Muscle layer of duodenum (tissue), 2 donors: ENCODE data around the gene ZFR2.

Experiments
- H3K27ac ChIP-seq: one replicate; pipeline ENCODE4 v1.7.0; 2013; ENCODE audit warnings: mild to moderate bottlenecking, low read length
- H3K27me3 ChIP-seq: one replicate; pipeline ENCODE4 v1.7.0; 2013; ENCODE audit warnings: low read depth, mild to moderate bottlenecking, control low read depth, low read length
- H3K36me3 ChIP-seq, 2 donors: one replicate each; pipeline ENCODE4 v1.7.0; 2013; ENCODE audit warnings: low read length in 2 of 2, control low read depth in 1 of 2, mild to moderate bottlenecking in 1 of 2; ENCODE audit not compliant: insufficient read depth in 2 of 2, control insufficient read depth in 1 of 2
- H3K4me1 ChIP-seq, 2 donors: one replicate each; pipeline ENCODE4 v1.7.0; 2013; ENCODE audit warnings: low read length in 2 of 2, mild to moderate bottlenecking in 2 of 2, control low read depth in 1 of 2, moderate library complexity in 1 of 2; ENCODE audit not compliant: insufficient read depth in 2 of 2, control insufficient read depth in 1 of 2
- H3K4me3 ChIP-seq, 2 donors: one replicate each; pipeline ENCODE4 v1.7.0; 2013; ENCODE audit warnings: low read length in 2 of 2, low read depth in 1 of 2, mild to moderate bottlenecking in 1 of 2
- H3K9me3 ChIP-seq, 2 donors: one replicate each; pipeline ENCODE4 v1.7.0; 2013; ENCODE audit warnings: low read length in 2 of 2, control low read depth in 1 of 2, mild to moderate bottlenecking in 1 of 2; ENCODE audit not compliant: control insufficient read depth in 1 of 2
- donor health status: healthy.

ZFR2 gene

DNA sequence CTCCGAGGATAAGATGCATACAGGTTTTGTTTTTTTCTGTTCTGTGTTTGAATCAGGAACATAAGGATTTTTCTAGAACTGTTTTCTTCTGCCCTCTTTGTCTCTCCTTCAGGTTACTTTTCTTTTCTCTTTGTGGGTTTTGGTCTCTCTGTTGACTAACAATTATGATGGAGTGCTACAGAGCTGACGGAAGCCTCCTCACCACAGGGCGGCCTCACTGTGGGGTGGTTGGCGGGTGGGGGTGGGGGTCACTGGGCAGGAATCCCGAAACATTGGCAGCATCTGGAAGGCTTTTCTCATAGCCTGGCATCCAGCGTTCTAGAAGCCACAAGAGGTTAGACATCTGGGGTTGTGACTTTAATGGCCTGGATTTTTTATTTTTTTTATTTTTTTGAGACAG is 70.7 kb downstream of the ZFR2 start:
- Histone ChIP-seq H3K27me3 (peaks cover 11% of the 10 kb centered on the region), H3K27ac (no peak overlapping the region)

DNA sequence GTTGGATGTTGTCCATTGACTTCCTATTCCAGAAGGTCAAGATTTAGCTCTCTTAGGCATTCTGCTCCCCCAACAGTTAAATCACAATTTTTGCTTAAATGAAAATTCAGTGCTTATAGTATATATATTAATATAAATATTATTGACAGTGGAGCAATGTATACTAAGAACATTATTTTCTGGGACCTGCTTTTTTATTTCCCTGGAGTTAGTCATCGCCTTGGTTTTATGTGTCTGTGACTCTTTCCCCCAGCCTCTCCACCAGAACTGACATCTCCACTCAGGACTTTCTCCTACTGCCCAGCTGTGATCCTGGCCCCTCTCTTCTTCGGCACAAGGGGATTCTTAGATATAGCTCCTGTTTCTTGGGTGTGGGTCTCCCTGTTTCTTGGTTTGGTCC is 72.5 kb downstream of the ZFR2 start:
- H3K4me3 ChIP-seq = no peak overlapping the region
- peaks cover 0 to 5% of the 10 kb centered on the region in 2 donors for H3K9me3 ChIP-seq
- H3K4me1 ChIP-seq = peaks cover 0 to 6% of the 10 kb centered on the region in 2 donors
- no peaks in the 10 kb centered on the region for H3K36me3 ChIP-seq
- peaks cover 9% of the 10 kb centered on the region for H3K27me3 ChIP-seq
- H3K27ac ChIP-seq = no peak overlapping the region

More for the DNA sequence above, 70.7 kb downstream of the ZFR2 start:
- H3K4me1 ChIP-seq = peaks cover 0 to 12% of the 10 kb centered on the region in 2 donors
- H3K4me3 ChIP-seq = no peak overlapping the region
- peaks cover 0 to 5% of the 10 kb centered on the region in 2 donors for H3K9me3 ChIP-seq
- H3K36me3 ChIP-seq = no peaks in the 10 kb centered on the region

DNA sequence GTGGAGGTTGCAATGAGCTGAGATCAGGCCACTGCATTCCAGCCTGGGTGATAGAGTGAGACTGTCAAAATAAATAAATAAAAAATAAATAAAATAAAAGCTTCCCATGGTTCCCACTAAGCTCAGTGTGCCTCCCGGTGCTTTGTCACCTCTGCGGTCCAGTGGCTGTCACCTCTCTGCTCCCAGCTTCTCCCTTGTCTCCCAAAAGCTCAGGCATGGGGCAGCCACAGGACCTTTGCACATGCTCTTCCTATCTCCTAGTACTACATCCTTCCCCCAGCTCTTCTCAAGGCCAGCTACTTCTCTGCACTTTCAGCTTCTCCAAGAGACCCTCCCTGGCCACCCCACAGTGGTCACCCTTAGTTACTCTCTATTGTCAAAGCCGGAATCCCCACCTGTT is 75.0 kb downstream of the ZFR2 start:
- no peaks in the 10 kb centered on the region for H3K4me1 ChIP-seq
- no peaks in the 10 kb centered on the region for H3K36me3 ChIP-seq
- peaks cover 0 to 5% of the 10 kb centered on the region in 2 donors for H3K9me3 ChIP-seq
- no peaks in the 10 kb centered on the region for H3K27me3 ChIP-seq
- no peak overlapping the region for H3K27ac ChIP-seq
- no peak overlapping the region for H3K4me3 ChIP-seq

DNA sequence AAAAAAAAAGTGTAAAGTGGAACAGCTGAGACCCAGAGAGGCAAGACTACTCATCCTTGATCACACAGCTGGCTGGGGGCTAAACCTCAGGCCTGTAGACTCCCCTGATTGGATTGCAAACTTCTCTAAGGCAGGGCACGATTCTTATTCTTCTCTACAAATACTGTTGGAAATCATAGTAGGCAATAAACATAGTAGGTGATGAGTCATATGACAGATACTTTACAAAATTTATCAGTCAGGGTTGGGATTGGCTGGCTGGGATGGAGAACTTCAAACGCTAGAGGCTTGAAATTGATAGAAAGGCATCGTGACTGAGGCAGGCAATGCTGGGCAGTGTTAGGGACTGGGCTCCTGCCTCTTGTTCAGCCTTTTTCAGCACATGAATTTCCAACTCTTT is 76.7 kb downstream of the ZFR2 start:
- no peak overlapping the region for H3K27ac ChIP-seq
- no peaks in the 10 kb centered on the region for H3K36me3 ChIP-seq
- no peak overlapping the region for H3K4me3 ChIP-seq
- H3K9me3 ChIP-seq = peaks cover 0 to 5% of the 10 kb centered on the region in 2 donors
- no peaks in the 10 kb centered on the region for H3K27me3 ChIP-seq
- H3K4me1 ChIP-seq = no peaks in the 10 kb centered on the region

DNA sequence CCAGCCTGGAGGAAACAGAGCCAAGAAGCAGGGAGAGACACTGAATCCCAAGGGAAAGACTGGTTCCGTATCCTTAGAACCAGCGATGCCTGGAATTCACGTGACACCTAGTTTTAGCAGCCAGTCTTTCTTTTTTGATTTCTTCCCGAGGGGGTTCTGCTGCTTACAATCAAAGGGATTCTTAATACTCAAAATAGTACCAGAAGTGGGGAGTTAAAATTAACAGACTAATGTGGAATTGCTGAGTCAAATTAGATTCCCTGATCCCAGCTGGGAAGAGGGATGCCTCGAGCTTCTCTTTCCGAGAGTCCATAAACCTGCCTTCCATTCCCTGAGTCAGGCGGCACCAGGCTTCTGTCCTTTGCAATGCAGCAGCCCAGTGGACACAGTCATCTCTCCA is 77.9 kb downstream of the ZFR2 start:
- no peak overlapping the region for H3K27ac ChIP-seq
- peaks cover 0 to 3% of the 10 kb centered on the region in 2 donors for H3K4me1 ChIP-seq
- no peaks in the 10 kb centered on the region for H3K9me3 ChIP-seq
- H3K4me3 ChIP-seq = no peak overlapping the region
- no peaks in the 10 kb centered on the region for H3K36me3 ChIP-seq
- H3K27me3 ChIP-seq = no peaks in the 10 kb centered on the region

DNA sequence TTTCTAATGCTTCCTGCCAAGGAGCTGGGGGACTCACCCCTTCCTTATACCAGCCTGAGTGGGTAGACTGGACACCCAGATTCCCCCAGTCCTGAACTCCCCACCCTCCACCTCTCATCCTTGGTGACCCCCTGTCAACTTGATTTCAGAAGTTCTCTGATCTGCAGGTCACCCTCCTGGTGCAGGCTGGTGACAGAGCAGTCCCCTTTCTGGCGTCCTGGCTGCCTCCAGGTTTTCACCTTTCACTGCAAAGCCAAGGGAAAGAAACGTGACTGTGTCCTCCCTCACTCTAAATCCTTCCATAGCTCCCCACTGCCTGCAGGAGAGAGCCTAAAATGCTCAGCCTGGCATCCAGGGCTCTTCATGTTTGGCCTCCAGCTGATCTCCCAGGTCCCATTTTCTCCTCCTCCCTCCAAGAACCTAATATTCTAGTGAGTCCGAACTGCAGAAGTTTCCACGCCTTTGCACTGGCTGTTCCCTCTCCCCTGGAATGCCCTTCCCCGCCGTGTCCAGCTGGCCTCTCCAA is 78.6 kb downstream of the ZFR2 start:
- Histone ChIP-seq H3K27me3 (no peaks in the 10 kb centered on the region), H3K9me3 (no peaks in the 10 kb centered on the region), H3K36me3 (no peaks in the 10 kb centered on the region), H3K27ac (no peak overlapping the region), H3K4me3 (no peak overlapping the region), H3K4me1 (peaks cover 0 to 9% of the 10 kb centered on the region in 2 donors)

DNA sequence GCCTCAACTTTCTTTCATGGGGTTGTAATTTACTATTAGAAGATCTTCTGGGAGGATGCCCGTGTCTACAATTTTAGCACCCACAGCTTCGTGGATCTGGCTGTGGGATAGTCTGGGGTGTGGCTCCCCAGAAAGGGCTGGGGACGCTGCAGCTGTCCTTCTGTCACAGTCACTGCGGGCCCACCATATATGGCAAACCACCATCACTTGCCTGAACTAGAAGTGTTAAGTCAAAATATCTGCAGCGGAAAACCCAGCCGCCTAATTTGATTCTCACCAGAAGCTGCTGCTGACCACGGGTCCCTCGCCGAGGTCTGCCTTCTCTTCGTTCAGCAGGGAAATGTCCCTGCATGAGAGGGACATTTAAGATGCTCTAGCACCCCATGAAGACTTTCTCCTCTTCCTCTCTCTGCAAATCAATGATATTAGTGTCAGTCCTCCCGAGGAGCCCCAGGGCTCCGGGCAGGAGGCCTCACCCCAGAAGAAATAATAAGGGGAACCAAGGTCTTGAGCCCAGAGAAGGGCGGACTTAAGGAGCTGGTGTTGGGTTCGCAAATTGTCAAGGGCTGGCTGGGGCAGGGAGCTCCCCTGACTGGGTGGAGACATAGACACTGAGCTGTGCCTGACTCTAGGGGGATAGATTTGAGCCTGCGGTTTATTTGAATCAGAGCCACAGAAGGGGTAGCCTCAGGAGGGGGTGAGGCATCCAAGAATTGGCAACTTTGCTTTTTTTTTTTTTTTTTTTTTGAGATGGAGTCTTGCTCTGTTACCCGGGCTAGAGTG is 79.7 kb downstream of the ZFR2 start:
- peaks cover 0 to 14% of the 10 kb centered on the region in 2 donors for H3K4me1 ChIP-seq

DNA sequence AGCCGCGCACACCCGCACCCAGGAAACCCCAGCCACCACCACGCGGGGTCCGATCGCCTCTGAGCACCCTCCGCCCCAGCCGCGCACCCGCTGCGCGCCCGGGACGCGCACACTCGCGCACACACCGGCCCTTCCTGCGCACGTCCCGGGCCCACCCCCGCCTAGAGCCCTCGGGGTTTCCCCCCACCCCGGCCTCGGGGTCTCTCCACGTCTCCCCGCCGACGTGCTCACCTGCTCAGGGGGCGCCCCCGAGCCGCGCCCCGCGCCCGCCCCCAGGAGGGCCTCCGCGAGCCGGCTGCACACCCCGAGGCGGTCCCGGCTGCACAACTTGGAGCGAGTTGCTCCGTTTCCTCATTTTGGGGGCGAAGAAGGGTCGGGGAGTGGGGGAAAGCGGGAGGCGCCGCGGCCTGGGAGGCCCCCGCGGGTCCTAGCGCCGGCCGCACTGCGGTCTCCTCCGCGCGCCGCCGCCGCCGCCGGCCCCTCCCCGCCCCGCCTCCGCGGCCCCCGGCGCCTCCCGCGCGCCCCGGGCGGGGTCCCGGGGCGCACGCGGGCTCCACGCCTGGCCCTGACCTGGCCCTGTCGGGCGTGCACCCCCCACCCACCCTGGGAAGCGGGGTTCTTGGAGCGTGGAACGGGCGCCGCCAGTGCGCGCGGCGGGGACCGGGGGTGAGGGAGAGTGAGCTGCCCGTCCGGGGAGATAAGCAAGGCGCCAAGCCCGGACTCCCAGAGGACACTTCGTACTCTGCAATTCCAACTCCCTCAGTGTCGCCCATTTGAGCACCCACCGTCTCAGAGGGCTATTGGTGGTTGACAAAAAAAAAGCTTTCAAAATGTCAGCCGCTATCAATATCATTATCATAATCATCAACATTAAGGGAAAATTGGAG is 82.7 kb downstream of the ZFR2 start, which contains the start of gene MATK:
MATK (minus strand) TSS at position 444 of the 887 bp plus-strand sequence. CDS start 1,246 bp downstream, outside the sequence.
- H3K36me3 ChIP-seq = no peaks in the 10 kb centered on the region
- H3K4me3 ChIP-seq = peak within 1 kb of the TSS in 1 of 2 donors; percentile 48
- peaks cover 0 to 14% of the 10 kb centered on the region in 2 donors for H3K4me1 ChIP-seq
- H3K9me3 ChIP-seq = peaks cover 12 to 19% of the 10 kb centered on the region in 2 donors
- H3K27ac ChIP-seq = no peak within 1 kb of the TSS
- H3K27me3 ChIP-seq = no peaks in the 10 kb centered on the region

More for the DNA sequence above, 79.7 kb downstream of the ZFR2 start:
- Histone ChIP-seq H3K27ac (no peak overlapping the region), H3K27me3 (no peaks in the 10 kb centered on the region), H3K4me3 (no peak overlapping the region), H3K36me3 (no peaks in the 10 kb centered on the region), H3K9me3 (no peaks in the 10 kb centered on the region)

DNA sequence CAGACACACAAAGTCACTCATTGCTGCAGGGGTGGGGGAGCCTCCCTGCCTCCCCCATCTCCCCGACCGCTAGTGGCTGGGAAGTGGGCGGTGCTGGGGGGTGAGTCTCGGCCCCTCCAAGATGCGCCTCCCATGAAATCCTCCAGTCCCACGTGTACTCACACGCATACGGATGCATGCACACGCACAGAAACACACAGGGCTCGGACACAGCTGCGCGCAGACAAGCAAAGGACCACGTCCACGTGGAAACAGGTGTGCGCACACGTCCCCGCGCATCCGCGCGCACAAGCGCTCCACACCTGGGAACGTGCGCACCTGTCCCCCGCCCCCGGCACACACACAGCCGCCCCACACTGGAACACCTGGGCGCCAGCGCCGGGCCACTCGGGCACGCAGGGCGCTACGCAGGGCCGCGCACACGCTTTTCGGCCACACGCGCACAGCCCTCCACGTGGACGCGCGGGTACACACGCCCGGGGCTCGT is 83.3 kb downstream of the ZFR2 start:
- H3K27ac ChIP-seq = no peak overlapping the region
- peaks cover 12 to 25% of the 10 kb centered on the region in 2 donors for H3K9me3 ChIP-seq
- no peaks in the 10 kb centered on the region for H3K27me3 ChIP-seq
- H3K36me3 ChIP-seq = no peaks in the 10 kb centered on the region
- H3K4me3 ChIP-seq = peak overlapping the region in 1 of 2 donors; percentile 48
- peaks cover 0 to 14% of the 10 kb centered on the region in 2 donors for H3K4me1 ChIP-seq

DNA sequence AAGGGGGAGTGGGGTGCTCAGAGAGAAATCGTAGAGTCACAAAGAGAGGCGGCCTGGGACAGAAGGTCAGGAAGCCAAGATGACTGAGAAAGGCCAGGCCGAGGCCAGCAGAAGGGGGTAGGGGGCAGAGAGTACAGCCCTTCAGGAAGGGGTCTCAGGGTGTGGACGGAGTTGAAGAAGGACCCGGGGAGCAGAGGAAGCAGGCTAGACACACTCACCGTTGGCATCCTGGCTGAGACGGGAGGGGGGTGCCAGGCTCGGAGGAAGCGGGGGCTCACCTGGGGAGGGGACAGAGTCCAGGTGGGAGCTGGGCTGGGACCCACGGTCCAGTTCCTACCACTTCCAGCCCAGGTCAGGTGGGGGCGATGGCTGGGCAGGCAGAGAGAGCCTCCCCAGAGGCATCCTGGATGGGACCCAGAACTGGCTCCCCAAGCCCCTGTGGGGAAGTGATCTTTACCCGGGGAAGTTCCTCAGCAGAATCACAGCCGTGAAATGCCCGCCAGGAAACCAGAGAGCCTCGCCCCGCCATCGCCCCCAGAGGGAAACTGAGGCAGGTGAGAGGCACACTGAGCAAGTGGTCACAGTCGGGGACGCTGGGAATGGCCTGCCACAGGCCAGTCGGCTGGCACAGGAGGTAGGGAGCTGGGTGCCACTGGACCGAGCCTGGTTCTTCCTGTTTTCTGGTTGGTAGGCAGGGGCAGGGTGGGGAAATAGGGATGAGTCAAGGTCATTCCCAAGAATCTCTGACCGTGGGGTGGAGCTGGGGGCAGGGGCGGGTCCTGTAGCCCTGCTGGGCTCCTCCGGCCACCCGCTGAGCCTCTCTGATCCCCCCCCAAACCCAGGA is 84.0 kb downstream of the ZFR2 start:
- Histone ChIP-seq H3K27ac (no peak overlapping the region), H3K27me3 (no peaks in the 10 kb centered on the region), H3K4me3 (peak overlapping the region in 1 of 2 donors; percentile 48), H3K36me3 (no peaks in the 10 kb centered on the region), H3K9me3 (peaks cover 12 to 25% of the 10 kb centered on the region in 2 donors), H3K4me1 (peaks cover 0 to 14% of the 10 kb centered on the region in 2 donors)
